ENCODE measurements around the gene PPP1R18. TPM values are rescaled to one million over a fixed set of nuclear protein-coding genes. Genes with fewer than 3 reads are reported as not detected.

PPP1R18 gene
- total RNA-seq, 2 experiments from 2014 or later, result 286 to 304 TPM

- Mint-ChIP-seq H3K9me3 (ENCODE audit: insufficient read depth) (no peaks in the 10 kb centered on the region), H3K27me3 (ENCODE audit: low read depth) (no peaks in the 10 kb centered on the region), H3K4me3 (no peak overlapping the region), H3K27ac (no peak overlapping the region), H3K4me1 (ENCODE audit: low read depth) (peaks cover 2% of the 10 kb centered on the region), H3K36me3 (ENCODE audit: low read depth) (peaks cover 58% of the 10 kb centered on the region)
- CTCF ChIA-PET, result interaction anchor here (0.6 kb wide), 1 partner anchor 16 kb away, joined by 3 read pairs; no protein-coding TSS in a partner anchor
- DNase-seq, result no peak
- no peak for ATAC-seq
- POLR2A ChIA-PET, result interaction anchor here (0.6 kb wide), 1 partner anchor 12 kb away, joined by 5 read pairs; no protein-coding TSS in a partner anchor
These were observed 31.4 kb downstream of the PPP1R18 start for GRCh38 chr6:30654798-30655742.

DNA sequence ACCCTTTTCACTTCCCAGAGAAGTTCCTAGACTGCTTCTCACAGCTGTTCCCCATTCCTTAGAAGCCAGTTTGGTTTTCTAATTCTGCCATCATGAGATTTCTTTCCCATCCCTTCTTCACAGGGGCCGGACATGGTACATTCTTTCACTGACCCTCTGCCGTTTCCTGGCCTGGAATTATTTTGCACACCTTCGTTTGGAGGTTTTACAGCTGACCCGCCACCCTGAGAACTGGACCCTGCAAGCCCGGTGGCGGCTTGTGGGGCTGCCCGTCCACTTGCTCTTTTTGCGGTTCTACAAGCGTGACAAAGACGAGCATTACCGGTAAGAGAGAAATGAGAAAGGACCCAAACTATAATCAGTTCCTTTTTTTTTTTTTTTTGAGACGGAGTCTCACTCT, 35.3 kb downstream of the PPP1R18 start:
- CTCF ChIA-PET, result interaction anchor here (1.0 to 1.4 kb wide), 3 partner anchors 21 to 106 kb away, joined by 3 read pairs; partner anchors contain the start of gene DHX16
- peaks cover 48% of the 10 kb centered on the region for H3K36me3 Mint-ChIP-seq (ENCODE audit: low read depth)
- H3K9me3 Mint-ChIP-seq (ENCODE audit: insufficient read depth), result no peaks in the 10 kb centered on the region
- DNase-seq, result no peak
- ATAC-seq, result no peak
- no peak overlapping the region for H3K27ac Mint-ChIP-seq
- POLR2A ChIA-PET, result interaction anchor here (0.7 to 1.2 kb wide), 6 partner anchors 10 to 74 kb away, joined by 3 to 4 read pairs (median 3); partner anchors contain the start of gene PPP1R10
- no peak overlapping the region for H3K4me3 Mint-ChIP-seq
- H3K27me3 Mint-ChIP-seq (ENCODE audit: low read depth), result no peaks in the 10 kb centered on the region
- H3K4me1 Mint-ChIP-seq (ENCODE audit: low read depth), result peaks cover 22% of the 10 kb centered on the region

GRCh38 chr6:30647242-30648116, 39.0 kb downstream of the PPP1R18 start:
- Mint-ChIP-seq H3K27me3 (ENCODE audit: low read depth) (no peaks in the 10 kb centered on the region), H3K9me3 (ENCODE audit: insufficient read depth) (no peaks in the 10 kb centered on the region), H3K36me3 (ENCODE audit: low read depth) (peaks cover 37% of the 10 kb centered on the region), H3K27ac (peak overlapping the region; percentile 93), H3K4me3 (peak overlapping the region; percentile 91), H3K4me1 (ENCODE audit: low read depth) (peaks cover 33% of the 10 kb centered on the region)
- ChIA-PET CTCF (interaction anchor here (0.8 to 1.5 kb wide), 7 partner anchors 18 to 440 kb away, joined by 3 to 7 read pairs (median 3); partner anchors contain the start of genes DHX16, MRPS18B and PPP1R10), POLR2A (interaction anchor here (0.7 to 1.5 kb wide), 8 partner anchors 11 to 70 kb away, joined by 3 to 13 read pairs (median 4); partner anchors contain the start of genes MDC1, MRPS18B and PPP1R10)
- ATAC-seq (peak; percentile 82), DNase-seq (peak; percentile 82)

DNA sequence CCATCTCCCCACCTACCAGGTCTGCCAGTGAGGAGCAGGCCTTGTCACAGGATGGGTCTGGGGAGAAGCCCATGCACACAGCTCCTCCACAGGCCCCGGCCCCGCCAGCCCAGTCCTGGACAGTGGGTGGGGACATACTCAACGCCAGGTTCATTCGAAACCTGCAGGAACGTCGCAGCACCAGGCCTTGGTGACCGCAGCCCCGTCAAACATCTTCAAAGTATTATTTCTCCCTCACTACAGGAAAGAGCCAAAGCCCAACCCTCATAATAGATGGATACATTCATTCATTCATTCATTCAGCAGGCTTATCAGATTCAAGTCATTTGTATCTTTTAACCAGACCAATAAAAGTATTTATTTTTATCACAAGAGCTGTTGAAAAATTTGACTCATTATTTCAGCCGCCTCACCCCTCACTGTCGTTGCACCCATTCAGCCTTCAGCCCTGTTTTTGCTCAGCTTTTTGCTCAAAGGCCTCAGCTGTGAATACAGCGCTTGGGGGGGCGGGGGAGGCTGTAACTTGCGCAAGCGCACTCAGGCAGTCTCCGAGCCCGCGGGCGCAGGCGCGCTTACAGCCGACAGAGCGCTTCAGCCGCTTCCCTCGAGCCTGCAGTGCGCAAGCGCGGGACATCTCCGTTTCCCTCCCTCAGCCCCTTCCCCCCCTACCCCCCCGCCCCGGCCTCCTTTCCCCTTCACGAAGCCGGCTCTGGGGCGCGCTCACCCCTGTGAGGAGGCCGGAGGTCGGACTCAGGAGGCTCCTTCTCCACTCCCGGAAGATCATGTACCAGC, 39.8 kb downstream of the PPP1R18 start, which contains the start of gene C6orf136:
Gene C6orf136 (plus strand): TSS at position 684 of the 792 bp plus-strand sequence. CDS start 99 bp downstream, at position 783.
- Mint-ChIP-seq H3K4me3 (peak within 1 kb of the TSS; percentile 91), H3K27me3 (ENCODE audit: low read depth) (no peaks in the 10 kb centered on the region), H3K9me3 (ENCODE audit: insufficient read depth) (no peaks in the 10 kb centered on the region), H3K36me3 (ENCODE audit: low read depth) (peaks cover 32% of the 10 kb centered on the region), H3K27ac (peak within 1 kb of the TSS; percentile 93), H3K4me1 (ENCODE audit: low read depth) (peaks cover 38% of the 10 kb centered on the region)
- CTCF ChIA-PET, result interaction anchor here (1.4 kb wide), 1 partner anchor 26 kb away, joined by 7 read pairs; the partner anchor contains the start of gene DHX16
- DNase-seq, result peak; percentile 96
- POLR2A ChIA-PET, result interaction anchor here (1.0 to 1.5 kb wide), 4 partner anchors 29 to 71 kb away, joined by 3 to 13 read pairs (median 8); partner anchors contain the start of genes MDC1, MRPS18B and PPP1R10
- ATAC-seq, result peak; percentile 80

DNA sequence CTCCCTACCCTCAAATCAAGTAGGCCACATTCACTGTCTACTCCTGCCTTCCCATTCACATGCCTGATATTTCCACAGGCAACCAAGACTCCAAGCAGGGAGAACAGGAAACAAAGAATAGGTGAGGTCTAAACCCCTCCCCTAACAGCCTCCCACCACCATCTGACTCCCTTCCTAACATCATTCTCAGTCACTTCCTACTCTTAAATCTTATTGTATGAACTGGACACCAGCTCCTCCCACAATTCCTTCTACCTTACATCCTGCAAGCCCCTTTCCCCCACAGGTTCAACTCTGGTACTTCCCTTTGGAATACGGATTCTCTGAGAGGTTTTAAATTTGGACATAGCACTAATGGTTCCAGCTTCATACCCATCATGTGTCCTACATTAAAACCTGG, 40.5 kb downstream of the PPP1R18 start:
- CTCF ChIA-PET, result interaction anchor here (1.2 to 1.4 kb wide), 2 partner anchors 27 to 33 kb away, joined by 3 to 7 read pairs; partner anchors contain the start of gene DHX16
- H3K4me3 Mint-ChIP-seq, result peak overlapping the region; percentile 91
- H3K36me3 Mint-ChIP-seq (ENCODE audit: low read depth), result peaks cover 27% of the 10 kb centered on the region

DNA sequence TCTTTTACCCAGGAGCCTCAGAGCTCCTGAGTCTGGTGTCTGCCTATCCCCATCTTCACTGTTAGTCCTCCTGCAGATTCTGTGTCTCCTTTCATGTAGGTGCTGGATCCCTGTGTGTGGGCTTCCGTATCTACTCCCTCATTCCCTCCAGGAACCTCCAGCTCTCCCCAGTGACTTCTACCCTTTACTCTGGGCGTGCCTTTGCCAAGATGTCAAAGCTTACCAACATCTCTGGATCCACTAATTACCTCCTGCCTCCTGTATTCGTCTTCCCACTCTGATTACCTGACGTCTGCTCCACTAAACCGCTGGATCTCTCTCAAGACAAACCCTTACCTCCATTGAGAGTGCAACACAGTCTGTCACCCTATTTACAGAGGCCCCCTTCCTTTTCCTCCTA, 41.7 kb downstream of the PPP1R18 start:
- no peaks in the 10 kb centered on the region for H3K27me3 Mint-ChIP-seq (ENCODE audit: low read depth)
- DNase-seq (no peak), ATAC-seq (no peak)
- H3K4me3 Mint-ChIP-seq, result no peak overlapping the region
- peaks cover 25% of the 10 kb centered on the region for H3K36me3 Mint-ChIP-seq (ENCODE audit: low read depth)
- H3K4me1 Mint-ChIP-seq (ENCODE audit: low read depth), result peaks cover 52% of the 10 kb centered on the region
- POLR2A ChIA-PET, result interaction anchor here (0.7 kb wide), 1 partner anchor 360 kb away, joined by 7 read pairs; no protein-coding TSS in a partner anchor
- peak overlapping the region; percentile 3 for H3K27ac Mint-ChIP-seq
- CTCF ChIA-PET, result interaction anchor here (1.0 to 1.8 kb wide), 3 partner anchors 34 to 86 kb away, joined by 3 to 8 read pairs (median 3); no protein-coding TSS in a partner anchor
- no peaks in the 10 kb centered on the region for H3K9me3 Mint-ChIP-seq (ENCODE audit: insufficient read depth)

More for the DNA sequence above, 40.5 kb downstream of the PPP1R18 start:
- POLR2A ChIA-PET, result interaction anchor here (1.1 to 1.5 kb wide), 3 partner anchors 28 to 71 kb away, joined by 5 to 13 read pairs (median 11); partner anchors contain the start of genes MDC1, MRPS18B and PPP1R10
- peaks cover 43% of the 10 kb centered on the region for H3K4me1 Mint-ChIP-seq (ENCODE audit: low read depth)
- ATAC-seq (no peak), DNase-seq (no peak)
- no peaks in the 10 kb centered on the region for H3K27me3 Mint-ChIP-seq (ENCODE audit: low read depth)
- H3K27ac Mint-ChIP-seq, result no peak overlapping the region
- H3K9me3 Mint-ChIP-seq (ENCODE audit: insufficient read depth), result no peaks in the 10 kb centered on the region

- peak overlapping the region; percentile 44 for H3K27ac Mint-ChIP-seq
- H3K4me1 Mint-ChIP-seq (ENCODE audit: low read depth), result peaks cover 45% of the 10 kb centered on the region
- CTCF ChIA-PET, result interaction anchor here (1.8 kb wide), 2 partner anchors 87 kb away, joined by 5 to 8 read pairs; no protein-coding TSS in a partner anchor
- no peaks in the 10 kb centered on the region for H3K27me3 Mint-ChIP-seq (ENCODE audit: low read depth)
- DNase-seq, result no peak
- POLR2A ChIA-PET, result no interaction called here
- H3K4me3 Mint-ChIP-seq, result no peak overlapping the region
- no peaks in the 10 kb centered on the region for H3K9me3 Mint-ChIP-seq (ENCODE audit: insufficient read depth)
- no peak for ATAC-seq
- peaks cover 19% of the 10 kb centered on the region for H3K36me3 Mint-ChIP-seq (ENCODE audit: low read depth)
These were observed 42.8 kb downstream of the PPP1R18 start for GRCh38 chr6:30643656-30644055.

GRCh38 chr6:30641048-30641447, 45.4 kb downstream of the PPP1R18 start:
- H3K36me3 Mint-ChIP-seq (ENCODE audit: low read depth), result peaks cover 14% of the 10 kb centered on the region
- ATAC-seq, result peak; percentile 86

DNA sequence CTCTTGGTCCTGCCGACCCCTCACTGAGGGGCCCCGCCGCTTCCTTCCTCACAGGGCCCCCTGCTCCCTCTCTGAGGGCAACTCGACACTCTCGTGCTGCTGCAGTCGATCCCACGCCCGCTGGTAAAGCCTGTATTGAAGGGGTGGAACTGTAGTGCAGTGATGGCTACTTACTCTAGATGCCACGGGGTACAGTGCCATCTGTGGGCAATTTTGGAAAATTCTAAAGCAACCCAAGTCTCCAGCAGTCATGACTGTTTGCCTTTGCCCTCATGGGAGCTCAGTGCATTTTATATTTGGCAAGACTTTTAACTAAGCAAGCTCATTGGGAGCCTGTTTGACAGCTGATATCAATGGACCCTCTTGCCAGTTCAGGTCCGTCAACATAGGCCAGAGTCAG, 46.0 kb downstream of the PPP1R18 start:
- H3K36me3 Mint-ChIP-seq (ENCODE audit: low read depth), result peaks cover 17% of the 10 kb centered on the region
- no peak overlapping the region for H3K4me3 Mint-ChIP-seq
- H3K27me3 Mint-ChIP-seq (ENCODE audit: low read depth), result no peaks in the 10 kb centered on the region
- no peak for DNase-seq
- peak; percentile 57 for ATAC-seq
- ChIA-PET POLR2A (interaction anchor here (0.5 to 2.1 kb wide), 4 partner anchors 23 to 41 kb away, joined by 4 to 12 read pairs (median 6); partner anchors contain the start of genes MRPS18B and PPP1R10), CTCF (interaction anchor here (0.9 to 2.1 kb wide), 17 partner anchors 11 to 447 kb away, joined by 3 to 9 read pairs (median 5); partner anchors contain the start of genes DHX16, MDC1 and MRPS18B)
- H3K9me3 Mint-ChIP-seq (ENCODE audit: insufficient read depth), result no peaks in the 10 kb centered on the region
- peak overlapping the region; percentile 83 for H3K27ac Mint-ChIP-seq
- H3K4me1 Mint-ChIP-seq (ENCODE audit: low read depth), result peaks cover 25% of the 10 kb centered on the region

More at GRCh38 chr6:30641048-30641447, 45.4 kb downstream of the PPP1R18 start:
- Mint-ChIP-seq H3K4me3 (peak overlapping the region; percentile 7), H3K4me1 (ENCODE audit: low read depth) (peaks cover 30% of the 10 kb centered on the region), H3K9me3 (ENCODE audit: insufficient read depth) (no peaks in the 10 kb centered on the region), H3K27me3 (ENCODE audit: low read depth) (no peaks in the 10 kb centered on the region), H3K27ac (peak overlapping the region; percentile 83)
- ChIA-PET CTCF (interaction anchor here (0.8 to 2.1 kb wide), 16 partner anchors 11 to 446 kb away, joined by 3 to 9 read pairs (median 5); partner anchors contain the start of genes DHX16, MDC1 and MRPS18B), POLR2A (interaction anchor here (0.5 to 2.1 kb wide), 5 partner anchors 11 to 42 kb away, joined by 3 to 12 read pairs (median 4); partner anchors contain the start of genes MRPS18B and PPP1R10)
- peak; percentile 64 for DNase-seq

DNA sequence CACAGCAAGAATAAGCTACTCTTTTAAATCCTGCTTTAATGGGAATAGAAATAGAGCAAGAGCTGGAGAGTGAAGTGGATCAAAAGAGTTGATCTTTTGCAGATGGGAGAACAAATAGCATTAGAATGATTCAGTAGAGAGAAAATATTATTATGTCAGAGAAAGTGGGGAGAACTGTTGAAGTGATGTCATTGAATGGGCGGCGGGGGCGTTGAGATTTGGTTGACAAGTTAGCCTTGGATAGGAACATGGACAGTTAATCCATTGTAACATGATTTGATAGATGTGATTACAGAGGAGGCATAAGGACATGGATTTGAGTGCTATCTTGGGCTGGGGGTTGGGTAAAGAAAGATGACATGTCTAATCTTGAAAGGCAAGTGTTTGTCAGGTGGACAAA, 50.6 kb downstream of the PPP1R18 start:
- ChIA-PET POLR2A (interaction anchor here (1.2 kb wide), 1 partner anchor 21 kb away, joined by 4 read pairs; no protein-coding TSS in a partner anchor), CTCF (no interaction called here)
- DNase-seq, result no peak
- peaks cover 8% of the 10 kb centered on the region for H3K4me1 Mint-ChIP-seq (ENCODE audit: low read depth)
- H3K4me3 Mint-ChIP-seq, result no peak overlapping the region
- H3K27me3 Mint-ChIP-seq (ENCODE audit: low read depth), result no peaks in the 10 kb centered on the region
- ATAC-seq, result no peak
- no peak overlapping the region for H3K27ac Mint-ChIP-seq
- peaks cover 23% of the 10 kb centered on the region for H3K36me3 Mint-ChIP-seq (ENCODE audit: low read depth)
- no peaks in the 10 kb centered on the region for H3K9me3 Mint-ChIP-seq (ENCODE audit: insufficient read depth)
